Measurements from ENCODE around the gene CDKL4.

DNA sequence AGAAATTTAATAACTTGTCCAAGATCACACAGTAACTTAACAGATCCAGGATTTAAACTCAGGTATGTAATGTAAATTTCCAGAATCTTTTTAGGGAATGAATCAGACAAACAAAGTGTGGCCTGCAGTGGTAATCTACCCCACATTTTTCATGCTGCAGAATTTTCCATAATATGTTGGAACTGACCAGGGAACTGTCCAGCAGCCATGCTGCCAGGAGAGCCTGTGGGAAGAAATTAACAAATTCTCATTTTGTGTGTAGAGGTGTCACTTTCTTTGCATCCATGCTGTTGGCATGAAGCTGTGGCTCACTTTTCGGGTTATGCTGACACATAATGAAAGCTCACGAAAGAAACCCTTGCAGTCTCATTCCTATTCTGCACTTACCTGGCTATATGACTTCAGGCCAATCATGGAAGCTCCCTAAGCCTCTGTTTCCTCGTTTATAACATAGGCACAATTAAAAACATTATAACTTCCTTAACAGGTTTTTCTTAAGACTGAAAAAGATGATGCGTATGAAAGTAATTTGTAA, 54.7 kb downstream of the CDKL4 start:
- TF ChIP-seq, protein P1, sequence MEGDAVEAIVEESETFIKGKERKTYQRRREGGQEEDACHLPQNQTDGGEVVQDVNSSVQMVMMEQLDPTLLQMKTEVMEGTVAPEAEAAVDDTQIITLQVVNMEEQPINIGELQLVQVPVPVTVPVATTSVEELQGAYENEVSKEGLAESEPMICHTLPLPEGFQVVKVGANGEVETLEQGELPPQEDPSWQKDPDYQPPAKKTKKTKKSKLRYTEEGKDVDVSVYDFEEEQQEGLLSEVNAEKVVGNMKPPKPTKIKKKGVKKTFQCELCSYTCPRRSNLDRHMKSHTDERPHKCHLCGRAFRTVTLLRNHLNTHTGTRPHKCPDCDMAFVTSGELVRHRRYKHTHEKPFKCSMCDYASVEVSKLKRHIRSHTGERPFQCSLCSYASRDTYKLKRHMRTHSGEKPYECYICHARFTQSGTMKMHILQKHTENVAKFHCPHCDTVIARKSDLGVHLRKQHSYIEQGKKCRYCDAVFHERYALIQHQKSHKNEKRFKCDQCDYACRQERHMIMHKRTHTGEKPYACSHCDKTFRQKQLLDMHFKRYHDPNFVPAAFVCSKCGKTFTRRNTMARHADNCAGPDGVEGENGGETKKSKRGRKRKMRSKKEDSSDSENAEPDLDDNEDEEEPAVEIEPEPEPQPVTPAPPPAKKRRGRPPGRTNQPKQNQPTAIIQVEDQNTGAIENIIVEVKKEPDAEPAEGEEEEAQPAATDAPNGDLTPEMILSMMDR (conservative IDR thresholded peaks at IDR 0.05): no peak
- no peak for TF ChIP-seq EZH2 (IDR thresholded peaks at IDR 0.05; ENCODE audit: low read depth)
